CD8-positive, alpha-beta memory T cell (primary cell): ENCODE data around the gene SEMA6D. TPM values are rescaled to one million over a fixed set of nuclear protein-coding genes. Genes with fewer than 3 reads are reported as not detected.

ENCODE experiments used
- CTCF ChIA-PET: fragments of 350-600 bp; sonication (Branson Sonifier 250); formaldehyde crosslinking; loops from one replicate; lab custom pipeline; 2021; ENCODE audit warnings: antibody characterized with exemption; lab: Charles Lee
- POLR2A ChIA-PET: fragments of 350-600 bp; sonication (Branson Sonifier 250); formaldehyde crosslinking; loops from one replicate; lab custom pipeline; 2021; ENCODE audit warnings: antibody characterized with exemption; lab: Charles Lee
- DNase-seq, 5 donors: peaks; one replicate each; pipeline versions ENCODE4 v3.0.0 to v3.0.0-alpha.2; 2020 to 2022; ENCODE audit warnings: mixed read lengths in 1 of 5
- H3K27ac ChIP-seq: one replicate; pipeline ENCODE4 v1.7.0; 2013; ENCODE audit warnings: low read depth, mild to moderate bottlenecking, low read length, moderate library complexity
- H3K27me3 ChIP-seq: 2 replicates; pipeline ENCODE4 v1.7.0; 2013; ENCODE audit warnings: low read length, mild to moderate bottlenecking; ENCODE audit not compliant: insufficient read depth, poor library complexity, severe bottlenecking
- H3K36me3 ChIP-seq: 2 replicates; pipeline ENCODE4 v1.7.0; 2013; ENCODE audit warnings: mild to moderate bottlenecking, low read length, moderate library complexity; ENCODE audit not compliant: insufficient read depth
- H3K4me1 ChIP-seq: 2 replicates; pipeline ENCODE4 v1.7.0; 2013; ENCODE audit warnings: mild to moderate bottlenecking, low read length, moderate library complexity; ENCODE audit not compliant: insufficient read depth
- H3K4me3 ChIP-seq: 2 replicates; pipeline ENCODE4 v1.7.0; 2013; ENCODE audit warnings: mild to moderate bottlenecking, low read length
- H3K9me3 ChIP-seq: 2 replicates; pipeline ENCODE4 v1.7.0; 2013; ENCODE audit warnings: mild to moderate bottlenecking, low read length
- H3K27ac Mint-ChIP-seq, 8 donors: one replicate each; pipeline ENCODE4 v1.8.0; 2020 to 2021; ENCODE audit warnings: mixed read lengths in 8 of 8, mild to moderate bottlenecking in 6 of 8, inconsistent platforms in 3 of 8, moderate library complexity in 3 of 8
- H3K27me3 Mint-ChIP-seq, 2 donors: one replicate each; pipeline ENCODE4 v1.8.0; 2020 to 2021; ENCODE audit warnings: mixed read lengths in 2 of 2, mild to moderate bottlenecking in 1 of 2, moderate library complexity in 1 of 2
- H3K36me3 Mint-ChIP-seq, 3 donors: one replicate each; pipeline ENCODE4 v1.8.0; 2020 to 2021; ENCODE audit warnings: mixed read lengths in 3 of 3, inconsistent platforms in 1 of 3, mild to moderate bottlenecking in 1 of 3
- H3K4me1 Mint-ChIP-seq, 3 donors: one replicate each; pipeline ENCODE4 v1.8.0; 2020 to 2021; ENCODE audit warnings: mixed read lengths in 3 of 3, inconsistent platforms in 1 of 3, mild to moderate bottlenecking in 1 of 3
- H3K4me3 Mint-ChIP-seq, 7 donors: one replicate each; pipeline ENCODE4 v1.8.0; 2020 to 2021; ENCODE audit warnings: mixed read lengths in 7 of 7, mild to moderate bottlenecking in 6 of 7, moderate library complexity in 4 of 7, inconsistent platforms in 2 of 7
- H3K9me3 Mint-ChIP-seq, 5 donors: one replicate each; pipeline ENCODE4 v1.8.0; 2020 to 2022; ENCODE audit warnings: mixed read lengths in 5 of 5, mild to moderate bottlenecking in 3 of 5, moderate library complexity in 2 of 5, inconsistent platforms in 1 of 5
- polyA plus RNA-seq: library from polyadenylated mRNA; unstranded; fragments of 300-500 nt; fragmentation: Illumina TruSeq; gene quantifications from one replicate; pipeline ENCODE4 v1.2.3, GENCODE V29; 2021
- total RNA-seq, 2 experiments: library from RNA; stranded (reverse); gene quantifications; one replicate each; pipeline ENCODE4 v1.2.3, GENCODE V29; 2021

SEMA6D gene
- total and polyA plus RNA-seq, 3 experiments from 2014 or later = not detected

GRCh38 chr15:47784820-47785219 is 67.5 kb downstream of the SEMA6D start:
- ChIA-PET POLR2A (no interaction called here), CTCF (no interaction called here)
- H3K27ac Mint-ChIP-seq = no peak overlapping the region
- no peaks in the 10 kb centered on the region for H3K27me3 Mint-ChIP-seq
- Histone ChIP-seq H3K9me3 (no peaks in the 10 kb centered on the region), H3K4me3 (no peak overlapping the region), H3K4me1 (no peaks in the 10 kb centered on the region), H3K27ac (no peak overlapping the region), H3K27me3 (no peaks in the 10 kb centered on the region), H3K36me3 (no peaks in the 10 kb centered on the region)
- no peak for DNase-seq
- no peaks in the 10 kb centered on the region for H3K36me3 Mint-ChIP-seq
- no peak overlapping the region for H3K4me3 Mint-ChIP-seq
- no peaks in the 10 kb centered on the region for H3K4me1 Mint-ChIP-seq
- H3K9me3 Mint-ChIP-seq = no peaks in the 10 kb centered on the region

GRCh38 chr15:47786371-47786770 is 69.1 kb downstream of the SEMA6D start:
- no peak overlapping the region for H3K4me3 Mint-ChIP-seq
- H3K27ac Mint-ChIP-seq = no peak overlapping the region
- no peaks in the 10 kb centered on the region for H3K4me1 Mint-ChIP-seq
- no peak for DNase-seq
- H3K27me3 Mint-ChIP-seq = no peaks in the 10 kb centered on the region
- H3K36me3 Mint-ChIP-seq = no peaks in the 10 kb centered on the region
- ChIA-PET POLR2A (no interaction called here), CTCF (no interaction called here)
- no peak overlapping the region for H3K4me3 ChIP-seq
- H3K9me3 Mint-ChIP-seq = no peaks in the 10 kb centered on the region
- no peaks in the 10 kb centered on the region for H3K27me3 ChIP-seq
- no peaks in the 10 kb centered on the region for H3K4me1 ChIP-seq
- H3K9me3 ChIP-seq = no peaks in the 10 kb centered on the region
- no peaks in the 10 kb centered on the region for H3K36me3 ChIP-seq
- no peak overlapping the region for H3K27ac ChIP-seq

- POLR2A ChIA-PET = no interaction called here
- Mint-ChIP-seq H3K27ac (no peak overlapping the region), H3K9me3 (no peaks in the 10 kb centered on the region)
Observed at GRCh38 chr15:47787875-47788274, 70.6 kb downstream of the SEMA6D start.

GRCh38 chr15:47788685-47789084 is 71.4 kb downstream of the SEMA6D start:
- no peaks in the 10 kb centered on the region for H3K36me3 ChIP-seq
- H3K4me3 Mint-ChIP-seq = no peak overlapping the region
- H3K27ac Mint-ChIP-seq = no peak overlapping the region
- H3K9me3 ChIP-seq = no peaks in the 10 kb centered on the region
- no peaks in the 10 kb centered on the region for H3K36me3 Mint-ChIP-seq
- H3K27me3 Mint-ChIP-seq = no peaks in the 10 kb centered on the region
- H3K4me1 Mint-ChIP-seq = no peaks in the 10 kb centered on the region
- no peak overlapping the region for H3K4me3 ChIP-seq
- no peak for DNase-seq
- H3K4me1 ChIP-seq = no peaks in the 10 kb centered on the region
- no peaks in the 10 kb centered on the region for H3K9me3 Mint-ChIP-seq
- POLR2A ChIA-PET = no interaction called here
- no peak overlapping the region for H3K27ac ChIP-seq
- CTCF ChIA-PET = no interaction called here
- no peaks in the 10 kb centered on the region for H3K27me3 ChIP-seq

More at GRCh38 chr15:47787875-47788274, 70.6 kb downstream of the SEMA6D start:
- H3K36me3 Mint-ChIP-seq = no peaks in the 10 kb centered on the region
- CTCF ChIA-PET = no interaction called here
- H3K27ac ChIP-seq = no peak overlapping the region
- H3K4me1 Mint-ChIP-seq = no peaks in the 10 kb centered on the region
- H3K27me3 ChIP-seq = no peaks in the 10 kb centered on the region
- no peak for DNase-seq
- no peaks in the 10 kb centered on the region for H3K4me1 ChIP-seq
- no peaks in the 10 kb centered on the region for H3K27me3 Mint-ChIP-seq
- no peak overlapping the region for H3K4me3 ChIP-seq
- no peak overlapping the region for H3K4me3 Mint-ChIP-seq
- H3K36me3 ChIP-seq = no peaks in the 10 kb centered on the region
- H3K9me3 ChIP-seq = no peaks in the 10 kb centered on the region

GRCh38 chr15:47791161-47791560 is 73.9 kb downstream of the SEMA6D start:
- Mint-ChIP-seq H3K27me3 (no peaks in the 10 kb centered on the region), H3K36me3 (no peaks in the 10 kb centered on the region), H3K27ac (no peak overlapping the region), H3K4me3 (no peak overlapping the region), H3K9me3 (peaks cover 0 to 3% (median 0%) of the 10 kb centered on the region in 5 donors), H3K4me1 (no peaks in the 10 kb centered on the region)
- H3K27me3 ChIP-seq = no peaks in the 10 kb centered on the region
- no peak overlapping the region for H3K27ac ChIP-seq
- POLR2A ChIA-PET = no interaction called here
- DNase-seq = no peak
- no peaks in the 10 kb centered on the region for H3K36me3 ChIP-seq
- no peaks in the 10 kb centered on the region for H3K4me1 ChIP-seq
- no peaks in the 10 kb centered on the region for H3K9me3 ChIP-seq
- CTCF ChIA-PET = no interaction called here
- no peak overlapping the region for H3K4me3 ChIP-seq

- H3K27ac ChIP-seq = no peak overlapping the region
- Mint-ChIP-seq H3K4me1 (no peaks in the 10 kb centered on the region), H3K9me3 (peaks cover 0 to 3% (median 0%) of the 10 kb centered on the region in 5 donors), H3K27ac (peak overlapping the region in 1 of 8 donors; percentile 21), H3K36me3 (no peaks in the 10 kb centered on the region), H3K27me3 (no peaks in the 10 kb centered on the region), H3K4me3 (no peak overlapping the region)
- H3K4me1 ChIP-seq = no peaks in the 10 kb centered on the region
- no peak overlapping the region for H3K4me3 ChIP-seq
- DNase-seq = no peak
- CTCF ChIA-PET = no interaction called here
- POLR2A ChIA-PET = no interaction called here
- H3K27me3 ChIP-seq = no peaks in the 10 kb centered on the region
- H3K36me3 ChIP-seq = no peaks in the 10 kb centered on the region
- H3K9me3 ChIP-seq = no peaks in the 10 kb centered on the region
Observed at GRCh38 chr15:47792231-47792630, 74.9 kb downstream of the SEMA6D start.

GRCh38 chr15:47794252-47794914 is 77.1 kb downstream of the SEMA6D start:
- H3K9me3 Mint-ChIP-seq = peaks cover 0 to 8% (median 0%) of the 10 kb centered on the region in 5 donors
- Histone ChIP-seq H3K4me1 (no peaks in the 10 kb centered on the region), H3K27me3 (no peaks in the 10 kb centered on the region), H3K36me3 (no peaks in the 10 kb centered on the region), H3K4me3 (no peak overlapping the region), H3K27ac (no peak overlapping the region), H3K9me3 (no peaks in the 10 kb centered on the region)
- no peaks in the 10 kb centered on the region for H3K36me3 Mint-ChIP-seq
- H3K27me3 Mint-ChIP-seq = no peaks in the 10 kb centered on the region
- no peak for DNase-seq
- CTCF ChIA-PET = no interaction called here
- no peaks in the 10 kb centered on the region for H3K4me1 Mint-ChIP-seq
- H3K4me3 Mint-ChIP-seq = no peak overlapping the region
- POLR2A ChIA-PET = no interaction called here
- no peak overlapping the region for H3K27ac Mint-ChIP-seq

- Mint-ChIP-seq H3K27me3 (no peaks in the 10 kb centered on the region), H3K4me3 (no peak overlapping the region), H3K9me3 (peaks cover 0 to 8% (median 0%) of the 10 kb centered on the region in 5 donors), H3K4me1 (no peaks in the 10 kb centered on the region), H3K27ac (no peak overlapping the region), H3K36me3 (no peaks in the 10 kb centered on the region)
- no peak overlapping the region for H3K27ac ChIP-seq
- CTCF ChIA-PET = no interaction called here
- no peaks in the 10 kb centered on the region for H3K36me3 ChIP-seq
- H3K4me3 ChIP-seq = no peak overlapping the region
- no peaks in the 10 kb centered on the region for H3K27me3 ChIP-seq
- POLR2A ChIA-PET = no interaction called here
- H3K9me3 ChIP-seq = no peaks in the 10 kb centered on the region
- H3K4me1 ChIP-seq = no peaks in the 10 kb centered on the region
- DNase-seq = no peak
Observed at GRCh38 chr15:47795864-47796263, 78.6 kb downstream of the SEMA6D start.
